B cell (primary cell): Measurements from ENCODE around the gene OPTN.

Experiments
- CTCF ChIP-seq: fragments of 200-600 bp; IDR thresholded peaks from one replicate; pipeline ENCODE4 v1.8.0; 2022; ENCODE audit warnings: antibody characterized with exemption, mild to moderate bottlenecking
- EZH2 ChIP-seq: IDR thresholded peaks from 2 replicates; pipeline ENCODE4 v1.6.1; 2012; ENCODE audit warnings: borderline replicate concordance, low read depth, mild to moderate bottlenecking, moderate library complexity, low read length; ENCODE audit not compliant: insufficient read depth, poor library complexity, severe bottlenecking

DNA sequence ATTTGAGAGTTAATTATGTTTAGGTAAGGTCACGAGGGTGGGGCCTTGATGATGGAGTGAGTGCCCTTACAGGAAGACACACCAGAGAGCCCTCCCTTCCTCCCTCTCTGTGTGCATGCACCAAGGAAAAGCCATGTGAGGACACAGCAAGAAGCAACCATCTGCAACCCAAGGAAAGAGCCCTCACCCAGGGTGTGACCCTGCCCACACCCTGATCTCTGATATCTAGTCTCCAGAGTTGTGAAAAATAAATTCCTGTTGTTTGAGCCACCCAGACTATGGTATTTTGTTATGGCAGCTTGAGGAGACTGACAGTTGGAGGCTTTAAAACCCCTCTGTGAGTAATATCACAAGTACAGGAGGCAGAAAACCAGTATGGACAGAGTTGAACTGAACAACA, 46.4 kb downstream of the OPTN start:
- TF ChIP-seq CTCF (no peak), EZH2 (no peak)
